Liver (tissue), 9 donors: ENCODE measurements around the gene BTNL8. TPM values are rescaled to one million over a fixed set of nuclear protein-coding genes. Genes with fewer than 3 reads are reported as not detected.

ENCODE experiments used
- DNase-seq: peaks from one replicate; pipeline ENCODE4 v3.0.0-alpha.2; 2017; ENCODE audit warnings: low spot score
- H3K27ac ChIP-seq, 2 donors: one replicate each; pipeline ENCODE4 v1.7.0; 2013; ENCODE audit warnings: inconsistent platforms in 2 of 2, low read length in 2 of 2, control low read depth in 1 of 2, low read depth in 1 of 2, mild to moderate bottlenecking in 1 of 2
- H3K27me3 ChIP-seq, 4 donors: one replicate each; pipeline versions ENCODE4 v1.6.1 to v1.7.0; 2013; ENCODE audit warnings: low read length in 3 of 4, inconsistent platforms in 1 of 4, mild to moderate bottlenecking in 1 of 4, moderate library complexity in 1 of 4; ENCODE audit not compliant: control insufficient read depth in 4 of 4, insufficient read depth in 4 of 4
- H3K36me3 ChIP-seq, 4 donors: one replicate each; pipeline versions ENCODE4 v1.6.1 to v1.7.0; 2013; ENCODE audit warnings: low read length in 3 of 4, mild to moderate bottlenecking in 3 of 4, low read depth in 1 of 4, moderate library complexity in 1 of 4; ENCODE audit not compliant: control insufficient read depth in 4 of 4, insufficient read depth in 3 of 4
- H3K4me1 ChIP-seq, 4 donors: one replicate each; pipeline versions ENCODE4 v1.6.1 to v1.7.0; 2013; ENCODE audit warnings: low read length in 3 of 4, mild to moderate bottlenecking in 3 of 4, moderate library complexity in 1 of 4; ENCODE audit not compliant: control insufficient read depth in 4 of 4, insufficient read depth in 4 of 4
- H3K4me3 ChIP-seq, 3 donors: one replicate each; pipeline versions ENCODE4 v1.6.1 to v1.7.0; 2013; ENCODE audit warnings: low read length in 3 of 3, control low read depth in 1 of 3, low read depth in 1 of 3, mild to moderate bottlenecking in 1 of 3
- H3K9ac ChIP-seq, 2 donors: one replicate each; pipeline ENCODE4 v1.7.0; 2013; ENCODE audit warnings: low read length in 2 of 2, mild to moderate bottlenecking in 2 of 2, moderate library complexity in 2 of 2, control low read depth in 1 of 2, low read depth in 1 of 2
- H3K9me3 ChIP-seq, 4 donors: one replicate each; pipeline versions ENCODE4 v1.6.1 to v1.7.0; 2013; ENCODE audit warnings: low read length in 3 of 4; ENCODE audit not compliant: control insufficient read depth in 4 of 4
- CTCF ChIP-seq: fragments of 150-350 bp; IDR thresholded peaks from 2 replicates; pipeline ENCODE4 v1.5.1; 2017; ENCODE audit warnings: improper control_type of control experiment, low read depth, low read length; ENCODE audit not compliant: missing input control
- EGR1 ChIP-seq, 2 donors: IDR thresholded peaks; 2 replicates each; pipeline ENCODE4 v1.6.1; 2016 to 2018; ENCODE audit warnings: antibody characterized with exemption in 2 of 2, low read depth in 2 of 2
- FOXA1 ChIP-seq: IDR thresholded peaks from 2 replicates; pipeline ENCODE4 v1.6.1; 2016; ENCODE audit warnings: antibody characterized with exemption
- FOXA2 ChIP-seq: IDR thresholded peaks from 2 replicates; pipeline ENCODE4 v1.6.1; 2016; ENCODE audit warnings: antibody characterized with exemption
- GABPA ChIP-seq, 2 donors: IDR thresholded peaks in 1 of 2; conservative IDR thresholded peaks in 1 of 2; 2 replicates each; pipeline ENCODE4 v1.6.1; 2016; ENCODE audit warnings: antibody characterized with exemption in 2 of 2, mild to moderate bottlenecking in 1 of 2, moderate library complexity in 1 of 2
- HNF4A ChIP-seq, 2 donors: conservative IDR thresholded peaks; 2 replicates each; pipeline ENCODE4 v1.6.1; 2016; ENCODE audit warnings: antibody characterized with exemption in 2 of 2, mild to moderate bottlenecking in 2 of 2
- HNF4G ChIP-seq: IDR thresholded peaks from 2 replicates; pipeline ENCODE4 v1.6.1; 2016; ENCODE audit warnings: antibody characterized with exemption
- JUND ChIP-seq, 2 donors: IDR thresholded peaks; 2 replicates each; pipeline ENCODE4 v1.6.1; 2016; ENCODE audit warnings: antibody characterized with exemption in 2 of 2
- NR2F2 ChIP-seq: IDR thresholded peaks from 2 replicates; pipeline ENCODE4 v1.6.1; 2016; ENCODE audit warnings: antibody characterized with exemption
- RAD21 ChIP-seq, 2 donors: IDR thresholded peaks; 2 replicates each; pipeline ENCODE4 v1.6.1; 2016; ENCODE audit warnings: antibody characterized with exemption in 2 of 2, mild to moderate bottlenecking in 2 of 2
- RXRA ChIP-seq, 2 donors: IDR thresholded peaks; 2 replicates each; pipeline ENCODE4 v1.6.1; 2017 to 2018; ENCODE audit warnings: antibody characterized with exemption in 2 of 2, mild to moderate bottlenecking in 1 of 2
- SP1 ChIP-seq: IDR thresholded peaks from 2 replicates; pipeline ENCODE4 v1.6.1; 2018; ENCODE audit warnings: antibody characterized with exemption, mild to moderate bottlenecking
- TAF1 ChIP-seq: conservative IDR thresholded peaks from 2 replicates; pipeline ENCODE4 v1.6.1; 2016; ENCODE audit warnings: antibody characterized with exemption, mild to moderate bottlenecking
- YY1 ChIP-seq: IDR thresholded peaks from 2 replicates; pipeline ENCODE4 v1.6.1; 2016; ENCODE audit warnings: antibody characterized with exemption, mild to moderate bottlenecking
- whole genome bisulfite sequencing: extraction: QIAGEN DNeasy Blood & Tissue Kit; methylation state at CpG from one replicate; pipeline ENCODE4 v1.1.7; 2013; 5-methylcytosine and 5-hydroxymethylcytosine counted together
- polyA plus RNA-seq, 2 donors: library from polyadenylated mRNA; stranded (reverse) in 1 of 2; unstranded in 1 of 2; fragments of 200-250 nt in 1 of 2; fragments of >200 nt in 1 of 2; fragmentation: Nextera tagmentation in 1 of 2; extraction: Ambion mirVana in 1 of 2; gene quantifications; one replicate each; pipeline versions ENCODE4 v1.2.1 to v1.2.3, GENCODE V29; 2013 to 2015
- total RNA-seq, 2 donors: library from RNA; depleted of rRNA; stranded (reverse); fragments of >200 nt; gene quantifications; one replicate each; pipeline ENCODE4 v1.2.3, GENCODE V29; 2014
- TF ChIP-seq, protein P1 (sequence below): IDR thresholded peaks from 2 replicates; pipeline ENCODE4 v1.6.1; 2016; ENCODE audit warnings: antibody characterized with exemption, mild to moderate bottlenecking
- TF ChIP-seq, protein P2 (sequence below): IDR thresholded peaks from 2 replicates; pipeline ENCODE4 v1.6.1; 2016; ENCODE audit warnings: antibody characterized with exemption
- TF ChIP-seq, protein P3 (sequence below): IDR thresholded peaks from 2 replicates; pipeline ENCODE4 v1.6.1; 2016; ENCODE audit warnings: antibody characterized with exemption
- TF ChIP-seq, protein P4 (sequence below): IDR thresholded peaks from 2 replicates; pipeline ENCODE4 v1.6.1; 2016; ENCODE audit warnings: antibody characterized with exemption
- donor health status: healthy.
- donor health status: healthy.
- donor health status: healthy.
- donor health status: healthy.
- donor health status: healthy.

BTNL8 gene
- total and polyA plus RNA-seq, 4 donors, result 0.14 to 0.67 (median 0.56) TPM

DNA sequence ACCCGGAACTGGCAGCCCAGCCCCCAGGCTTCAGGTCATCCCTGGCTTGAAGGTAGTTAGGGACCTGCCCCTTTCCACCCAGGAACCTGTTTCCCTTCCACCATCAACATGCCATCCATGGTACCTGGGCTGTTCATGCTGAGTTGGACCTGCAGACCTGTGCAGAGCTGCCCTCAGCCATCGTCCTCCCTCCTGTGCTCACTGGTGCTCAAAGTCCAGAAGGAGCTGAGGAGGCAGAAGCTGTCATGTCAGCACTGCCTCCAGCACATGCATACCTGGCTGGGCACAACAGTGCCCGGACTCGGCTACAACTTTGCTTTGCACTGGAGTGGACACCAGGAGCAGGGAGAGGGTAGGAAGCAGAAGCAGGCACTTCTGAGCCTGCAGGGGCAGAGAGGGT, 36.2 kb downstream of the BTNL8 start:
- no peak overlapping the region for H3K27ac ChIP-seq
- DNase-seq, result no peak
- H3K4me3 ChIP-seq, result no peak overlapping the region
- no peak overlapping the region for H3K9ac ChIP-seq
- 71% methylated on average over 4 of the region's 4 CpGs for WGBS
- H3K36me3 ChIP-seq, result no peaks in the 10 kb centered on the region
- no peaks in the 10 kb centered on the region for H3K4me1 ChIP-seq
- no peaks in the 10 kb centered on the region for H3K27me3 ChIP-seq
- peaks cover 8 to 27% (median 25%) of the 10 kb centered on the region in 4 donors for H3K9me3 ChIP-seq
- TF ChIP-seq GABPA (IDR thresholded peaks at IDR 0.05 in 1 of 2, conservative IDR thresholded peaks at IDR 0.05 in 1 of 2), result no peak
- TF ChIP-seq CTCF, result no peak
- TF ChIP-seq, protein P1, sequence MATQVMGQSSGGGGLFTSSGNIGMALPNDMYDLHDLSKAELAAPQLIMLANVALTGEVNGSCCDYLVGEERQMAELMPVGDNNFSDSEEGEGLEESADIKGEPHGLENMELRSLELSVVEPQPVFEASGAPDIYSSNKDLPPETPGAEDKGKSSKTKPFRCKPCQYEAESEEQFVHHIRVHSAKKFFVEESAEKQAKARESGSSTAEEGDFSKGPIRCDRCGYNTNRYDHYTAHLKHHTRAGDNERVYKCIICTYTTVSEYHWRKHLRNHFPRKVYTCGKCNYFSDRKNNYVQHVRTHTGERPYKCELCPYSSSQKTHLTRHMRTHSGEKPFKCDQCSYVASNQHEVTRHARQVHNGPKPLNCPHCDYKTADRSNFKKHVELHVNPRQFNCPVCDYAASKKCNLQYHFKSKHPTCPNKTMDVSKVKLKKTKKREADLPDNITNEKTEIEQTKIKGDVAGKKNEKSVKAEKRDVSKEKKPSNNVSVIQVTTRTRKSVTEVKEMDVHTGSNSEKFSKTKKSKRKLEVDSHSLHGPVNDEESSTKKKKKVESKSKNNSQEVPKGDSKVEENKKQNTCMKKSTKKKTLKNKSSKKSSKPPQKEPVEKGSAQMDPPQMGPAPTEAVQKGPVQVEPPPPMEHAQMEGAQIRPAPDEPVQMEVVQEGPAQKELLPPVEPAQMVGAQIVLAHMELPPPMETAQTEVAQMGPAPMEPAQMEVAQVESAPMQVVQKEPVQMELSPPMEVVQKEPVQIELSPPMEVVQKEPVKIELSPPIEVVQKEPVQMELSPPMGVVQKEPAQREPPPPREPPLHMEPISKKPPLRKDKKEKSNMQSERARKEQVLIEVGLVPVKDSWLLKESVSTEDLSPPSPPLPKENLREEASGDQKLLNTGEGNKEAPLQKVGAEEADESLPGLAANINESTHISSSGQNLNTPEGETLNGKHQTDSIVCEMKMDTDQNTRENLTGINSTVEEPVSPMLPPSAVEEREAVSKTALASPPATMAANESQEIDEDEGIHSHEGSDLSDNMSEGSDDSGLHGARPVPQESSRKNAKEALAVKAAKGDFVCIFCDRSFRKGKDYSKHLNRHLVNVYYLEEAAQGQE, result no peak
- no peak for TF ChIP-seq HNF4G
- TF ChIP-seq TAF1, result no peak
- no peak for TF ChIP-seq RXRA (IDR thresholded peaks at IDR 0.05)
- no peak for TF ChIP-seq HNF4A (conservative IDR thresholded peaks at IDR 0.05)
- TF ChIP-seq, protein P2, sequence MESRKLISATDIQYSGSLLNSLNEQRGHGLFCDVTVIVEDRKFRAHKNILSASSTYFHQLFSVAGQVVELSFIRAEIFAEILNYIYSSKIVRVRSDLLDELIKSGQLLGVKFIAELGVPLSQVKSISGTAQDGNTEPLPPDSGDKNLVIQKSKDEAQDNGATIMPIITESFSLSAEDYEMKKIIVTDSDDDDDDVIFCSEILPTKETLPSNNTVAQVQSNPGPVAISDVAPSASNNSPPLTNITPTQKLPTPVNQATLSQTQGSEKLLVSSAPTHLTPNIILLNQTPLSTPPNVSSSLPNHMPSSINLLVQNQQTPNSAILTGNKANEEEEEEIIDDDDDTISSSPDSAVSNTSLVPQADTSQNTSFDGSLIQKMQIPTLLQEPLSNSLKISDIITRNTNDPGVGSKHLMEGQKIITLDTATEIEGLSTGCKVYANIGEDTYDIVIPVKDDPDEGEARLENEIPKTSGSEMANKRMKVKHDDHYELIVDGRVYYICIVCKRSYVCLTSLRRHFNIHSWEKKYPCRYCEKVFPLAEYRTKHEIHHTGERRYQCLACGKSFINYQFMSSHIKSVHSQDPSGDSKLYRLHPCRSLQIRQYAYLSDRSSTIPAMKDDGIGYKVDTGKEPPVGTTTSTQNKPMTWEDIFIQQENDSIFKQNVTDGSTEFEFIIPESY, result no peak
- no peak for TF ChIP-seq FOXA1
- TF ChIP-seq, protein P3, sequence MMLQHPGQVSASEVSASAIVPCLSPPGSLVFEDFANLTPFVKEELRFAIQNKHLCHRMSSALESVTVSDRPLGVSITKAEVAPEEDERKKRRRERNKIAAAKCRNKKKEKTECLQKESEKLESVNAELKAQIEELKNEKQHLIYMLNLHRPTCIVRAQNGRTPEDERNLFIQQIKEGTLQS, result no peak
- no peak for TF ChIP-seq JUND (IDR thresholded peaks at IDR 0.05)
- no peak for TF ChIP-seq FOXA2
- TF ChIP-seq, protein P4, sequence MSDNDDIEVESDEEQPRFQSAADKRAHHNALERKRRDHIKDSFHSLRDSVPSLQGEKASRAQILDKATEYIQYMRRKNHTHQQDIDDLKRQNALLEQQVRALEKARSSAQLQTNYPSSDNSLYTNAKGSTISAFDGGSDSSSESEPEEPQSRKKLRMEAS, result no peak
- no peak for TF ChIP-seq NR2F2
- TF ChIP-seq SP1, result no peak
- TF ChIP-seq EGR1 (IDR thresholded peaks at IDR 0.05; ENCODE audit: low read depth in 2 of 2), result no peak
- TF ChIP-seq YY1, result no peak
- TF ChIP-seq RAD21 (IDR thresholded peaks at IDR 0.05), result no peak
